HFFc6 (cell line): ENCODE results near the gene NXF1. TPM values are rescaled to one million over a fixed set of nuclear protein-coding genes. Genes with fewer than 3 reads are reported as not detected.
A peak's percentile ranks its signal among the peaks of the same experiment; 100 is the strongest.

Source experiments
- DNase-seq: peaks from one replicate; pipeline ENCODE4 v3.0.0-alpha.2; 2018
- H3K27ac Mint-ChIP-seq: 2 replicates; pipeline ENCODE4 v1.8.0; 2020; ENCODE audit warnings: mild to moderate bottlenecking, mixed read lengths
- H3K27me3 Mint-ChIP-seq: 2 replicates; pipeline ENCODE4 v1.8.0; 2021; ENCODE audit warnings: mild to moderate bottlenecking, moderate library complexity, mixed read lengths; ENCODE audit not compliant: insufficient read depth
- H3K36me3 Mint-ChIP-seq: 2 replicates; pipeline ENCODE4 v1.8.0; 2021; ENCODE audit warnings: low read depth, mixed read lengths
- H3K4me1 Mint-ChIP-seq: 2 replicates; pipeline ENCODE4 v1.8.0; 2020; ENCODE audit warnings: low read depth, mixed read lengths
- H3K4me3 Mint-ChIP-seq: 2 replicates; pipeline ENCODE4 v1.8.0; 2020; ENCODE audit warnings: mild to moderate bottlenecking, moderate library complexity, mixed read lengths
- H3K9me3 Mint-ChIP-seq: 2 replicates; pipeline ENCODE4 v1.8.0; 2020; ENCODE audit warnings: mild to moderate bottlenecking, mixed read lengths
- total RNA-seq, 6 experiments: library from RNA; stranded (reverse); fragmentation: NEBNext Ultra II Directional; extraction: Animal tissue kit (Norgen Biotek cat#: 25700); gene quantifications; 2 replicates in 1 of 6; 3 replicates in 5 of 6; pipeline ENCODE4 v1.2.3, GENCODE V29; 2021
- TF ChIP-seq, protein P1 (sequence below): fragments of 200-600 bp; sonication (generic); IDR thresholded peaks from 2 replicates; pipeline ENCODE4 v1.5.0; 2021; ENCODE audit warnings: antibody characterized with exemption, mild to moderate bottlenecking

Gene NXF1
- total RNA-seq, 6 experiments from 2014 or later, result 51.5 to 57.7 (median 55.0) TPM

DNA sequence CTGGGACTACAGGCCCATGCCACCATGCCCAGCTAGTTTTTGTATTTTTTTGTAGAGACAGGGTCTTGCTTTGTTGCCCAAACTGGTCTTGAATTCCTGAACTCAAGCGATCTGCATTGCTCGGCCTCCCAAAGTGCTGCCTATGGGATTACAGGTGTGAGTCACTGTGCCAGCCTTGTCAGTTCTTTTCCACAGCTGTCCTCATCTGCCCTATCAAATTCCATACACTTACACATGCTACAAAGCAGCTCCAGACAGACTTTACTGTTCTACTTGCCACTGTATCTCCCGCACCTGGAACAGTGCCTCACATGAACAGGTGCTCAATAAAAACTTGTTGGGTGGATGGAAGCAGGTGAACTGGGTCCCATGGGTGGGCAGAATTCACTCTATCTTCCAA lies 18.4 kb upstream of the NXF1 start:
- H3K4me1 Mint-ChIP-seq, result no peaks in the 10 kb centered on the region
- H3K36me3 Mint-ChIP-seq, result peaks cover 26% of the 10 kb centered on the region
- no peak overlapping the region for H3K4me3 Mint-ChIP-seq
- DNase-seq, result no peak
- H3K27ac Mint-ChIP-seq, result no peak overlapping the region; the same call in 1 of the 2 replicates
- TF ChIP-seq, protein P1, sequence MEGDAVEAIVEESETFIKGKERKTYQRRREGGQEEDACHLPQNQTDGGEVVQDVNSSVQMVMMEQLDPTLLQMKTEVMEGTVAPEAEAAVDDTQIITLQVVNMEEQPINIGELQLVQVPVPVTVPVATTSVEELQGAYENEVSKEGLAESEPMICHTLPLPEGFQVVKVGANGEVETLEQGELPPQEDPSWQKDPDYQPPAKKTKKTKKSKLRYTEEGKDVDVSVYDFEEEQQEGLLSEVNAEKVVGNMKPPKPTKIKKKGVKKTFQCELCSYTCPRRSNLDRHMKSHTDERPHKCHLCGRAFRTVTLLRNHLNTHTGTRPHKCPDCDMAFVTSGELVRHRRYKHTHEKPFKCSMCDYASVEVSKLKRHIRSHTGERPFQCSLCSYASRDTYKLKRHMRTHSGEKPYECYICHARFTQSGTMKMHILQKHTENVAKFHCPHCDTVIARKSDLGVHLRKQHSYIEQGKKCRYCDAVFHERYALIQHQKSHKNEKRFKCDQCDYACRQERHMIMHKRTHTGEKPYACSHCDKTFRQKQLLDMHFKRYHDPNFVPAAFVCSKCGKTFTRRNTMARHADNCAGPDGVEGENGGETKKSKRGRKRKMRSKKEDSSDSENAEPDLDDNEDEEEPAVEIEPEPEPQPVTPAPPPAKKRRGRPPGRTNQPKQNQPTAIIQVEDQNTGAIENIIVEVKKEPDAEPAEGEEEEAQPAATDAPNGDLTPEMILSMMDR, result no peak
- 0 out of 2 replicates have a peak, but pooled peaks cover 1% of the 10 kb centered on the region for H3K27me3 Mint-ChIP-seq
- no peaks in the 10 kb centered on the region for H3K9me3 Mint-ChIP-seq

DNA sequence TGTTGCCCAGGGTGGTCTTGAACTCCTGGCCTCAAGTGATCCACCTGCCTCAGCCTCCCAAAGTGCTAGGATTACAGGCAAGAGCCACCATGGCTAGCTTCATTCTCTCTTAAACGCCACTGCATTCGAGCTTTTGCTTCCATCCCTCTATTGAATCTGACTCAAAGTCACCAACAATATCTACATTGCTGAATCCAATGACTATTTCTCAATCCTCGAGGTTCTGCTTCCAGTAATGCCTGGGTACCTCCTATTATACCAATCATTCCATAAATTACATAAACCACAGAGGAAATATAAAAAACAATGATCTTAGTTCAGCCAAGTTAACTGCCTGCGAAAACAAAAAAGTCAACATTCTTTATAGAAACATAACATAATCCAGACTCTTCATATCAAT lies 11.9 kb upstream of the NXF1 start:
- no peaks in the 10 kb centered on the region for H3K27me3 Mint-ChIP-seq
- H3K27ac Mint-ChIP-seq, result no peak overlapping the region
- TF ChIP-seq, protein P1, result no peak
- no peak for DNase-seq
- no peaks in the 10 kb centered on the region for H3K4me1 Mint-ChIP-seq
- no peaks in the 10 kb centered on the region for H3K9me3 Mint-ChIP-seq
- H3K4me3 Mint-ChIP-seq, result no peak overlapping the region
- peaks cover 11% of the 10 kb centered on the region for H3K36me3 Mint-ChIP-seq

DNA sequence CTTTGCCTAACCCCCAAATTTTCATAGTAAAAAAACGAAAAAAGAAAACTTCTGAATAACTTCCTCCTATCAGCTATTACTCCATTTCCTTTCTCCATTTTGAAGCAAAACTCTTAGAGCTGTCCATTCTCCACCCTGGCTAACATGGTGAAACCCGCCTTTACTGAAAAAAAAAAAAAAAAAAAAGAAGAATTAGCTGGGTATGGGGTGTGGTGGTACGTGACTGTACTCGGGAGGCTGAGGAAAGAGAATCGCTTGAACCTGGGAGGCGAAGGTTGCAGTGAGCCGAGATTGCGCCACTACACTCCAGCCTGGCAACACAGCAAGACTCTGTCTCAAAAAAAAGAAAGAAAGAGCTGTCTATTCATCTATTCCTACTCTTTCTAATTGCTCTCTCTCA lies 11.3 kb upstream of the NXF1 start:
- Mint-ChIP-seq H3K36me3 (peaks cover 11% of the 10 kb centered on the region), H3K27ac (no peak overlapping the region), H3K4me1 (no peaks in the 10 kb centered on the region), H3K4me3 (no peak overlapping the region), H3K9me3 (no peaks in the 10 kb centered on the region), H3K27me3 (no peaks in the 10 kb centered on the region)
- TF ChIP-seq, protein P1, result no peak
- DNase-seq, result no peak

DNA sequence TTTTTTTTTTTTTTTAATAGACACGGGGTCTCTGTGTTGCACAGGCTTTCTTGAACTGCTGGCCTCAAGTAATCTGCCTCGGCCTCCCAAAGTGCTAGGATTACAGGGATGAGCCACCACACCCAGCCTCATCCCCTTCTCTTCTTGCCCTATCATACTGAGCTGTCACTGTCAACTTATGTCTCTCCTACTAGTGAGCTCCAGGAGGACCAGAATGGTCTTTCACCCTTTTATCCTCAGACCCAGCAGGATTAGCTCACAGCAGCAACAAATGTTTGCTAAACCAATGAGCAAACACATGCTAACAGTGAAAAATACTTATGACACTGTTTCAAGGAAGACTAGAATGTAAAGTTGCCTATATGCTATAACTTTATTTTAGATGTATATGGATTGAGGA lies 6.4 kb upstream of the NXF1 start:
- no peaks in the 10 kb centered on the region for H3K9me3 Mint-ChIP-seq
- TF ChIP-seq, protein P1, result no peak
- no peak for DNase-seq
- H3K27me3 Mint-ChIP-seq, result no peaks in the 10 kb centered on the region
- H3K4me1 Mint-ChIP-seq, result peaks cover 17% of the 10 kb centered on the region
- no peak overlapping the region for H3K4me3 Mint-ChIP-seq
- 0 out of 2 replicates have a peak overlapping the region, but pooled peaks have one; percentile 27 for H3K27ac Mint-ChIP-seq
- H3K36me3 Mint-ChIP-seq, result no peaks in the 10 kb centered on the region

DNA sequence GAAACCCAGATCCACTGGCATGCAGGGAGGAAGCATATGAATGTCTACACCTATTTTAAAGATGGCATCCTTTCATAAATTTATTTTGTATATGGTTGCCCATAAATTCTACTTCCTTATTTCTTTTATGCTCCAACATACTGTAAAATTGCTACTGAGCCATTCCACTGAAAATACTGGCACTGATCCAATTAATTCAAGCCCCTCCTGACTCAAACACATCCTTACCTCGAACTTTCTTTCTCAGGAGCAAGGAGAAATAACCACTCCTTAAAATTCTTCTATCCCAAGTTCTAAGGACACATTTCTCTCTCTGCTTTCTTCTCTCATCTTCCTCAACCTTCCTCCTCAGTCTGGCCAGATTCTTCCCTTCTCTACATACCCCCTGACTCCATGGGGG lies 5.5 kb upstream of the NXF1 start:
- Mint-ChIP-seq H3K4me1 (peaks cover 26% of the 10 kb centered on the region), H3K27ac (0 out of 2 replicates have a peak overlapping the region, but pooled peaks have one; percentile 4), H3K4me3 (no peak overlapping the region), H3K36me3 (no peaks in the 10 kb centered on the region), H3K9me3 (no peaks in the 10 kb centered on the region), H3K27me3 (no peaks in the 10 kb centered on the region)
- TF ChIP-seq, protein P1, result no peak
- no peak for DNase-seq
